Right lung (tissue), 5 donors: Measurements from ENCODE around the gene RNF212. TPM values are rescaled to one million over a fixed set of nuclear protein-coding genes. Genes with fewer than 3 reads are reported as not detected.
A peak's percentile ranks its signal among the peaks of the same experiment; 100 is the strongest.

ENCODE experiments used
- DNase-seq, 2 donors: peaks; one replicate each; pipeline ENCODE4 v3.0.0-alpha.2; 2013
- polyA plus RNA-seq, 5 donors: library from polyadenylated mRNA; unstranded; fragments of 120-200 nt; gene quantifications; one replicate each; pipeline versions ENCODE4 v1.2.1 to v1.2.3, GENCODE V29; 2013; ENCODE audit warnings: inconsistent platforms in 1 of 5, low replicate concordance in 1 of 5; ENCODE audit not compliant: insufficient read length in 5 of 5, insufficient read depth in 1 of 5

The RNF212 gene
- polyA plus RNA-seq, 5 donors: 6.1 to 11.8 (median 11.0) TPM

- DNase-seq: no peak
Observed at GRCh38 chr4:1048773-1049590, 64.4 kb downstream of the RNF212 start.

- DNase-seq: no peak
Observed at GRCh38 chr4:1047976-1048772, 65.2 kb downstream of the RNF212 start.

GRCh38 chr4:1047106-1047975 lies 66.0 kb downstream of the RNF212 start:
- no peak for DNase-seq

GRCh38 chr4:1046581-1047011 lies 66.8 kb downstream of the RNF212 start:
- peak; percentile 51 to 63 for DNase-seq

GRCh38 chr4:1045595-1046201 lies 67.7 kb downstream of the RNF212 start:
- no peak for DNase-seq

- DNase-seq: no peak
Observed at GRCh38 chr4:1045193-1045594, 68.2 kb downstream of the RNF212 start.

- DNase-seq: no peak
Observed at GRCh38 chr4:1044469-1045192, 68.7 kb downstream of the RNF212 start.

GRCh38 chr4:1043651-1044468 lies 69.5 kb downstream of the RNF212 start:
- no peak for DNase-seq

GRCh38 chr4:1043162-1043561 lies 70.2 kb downstream of the RNF212 start:
- no peak for DNase-seq

GRCh38 chr4:1042352-1043055 lies 70.9 kb downstream of the RNF212 start:
- no peak for DNase-seq

GRCh38 chr4:1041936-1042330 lies 71.4 kb downstream of the RNF212 start:
- no peak for DNase-seq

GRCh38 chr4:1041147-1041935 lies 72.0 kb downstream of the RNF212 start:
- peak in 1 of 2 donors; percentile 52 for DNase-seq

- DNase-seq: no peak
Observed at GRCh38 chr4:1040344-1041146, 72.8 kb downstream of the RNF212 start.

- peak; percentile 51 to 53 for DNase-seq
Observed at GRCh38 chr4:1039493-1040343, 73.6 kb downstream of the RNF212 start.

- no peak for DNase-seq
Observed at GRCh38 chr4:1038948-1039492, 74.3 kb downstream of the RNF212 start.
